ENCODE measurements around the gene RBM38. TPM values are rescaled to one million over a fixed set of nuclear protein-coding genes. Genes with fewer than 3 reads are reported as not detected.

RBM38 gene
- total RNA-seq, 1 experiment from 2014 or later: 261 TPM

DNA sequence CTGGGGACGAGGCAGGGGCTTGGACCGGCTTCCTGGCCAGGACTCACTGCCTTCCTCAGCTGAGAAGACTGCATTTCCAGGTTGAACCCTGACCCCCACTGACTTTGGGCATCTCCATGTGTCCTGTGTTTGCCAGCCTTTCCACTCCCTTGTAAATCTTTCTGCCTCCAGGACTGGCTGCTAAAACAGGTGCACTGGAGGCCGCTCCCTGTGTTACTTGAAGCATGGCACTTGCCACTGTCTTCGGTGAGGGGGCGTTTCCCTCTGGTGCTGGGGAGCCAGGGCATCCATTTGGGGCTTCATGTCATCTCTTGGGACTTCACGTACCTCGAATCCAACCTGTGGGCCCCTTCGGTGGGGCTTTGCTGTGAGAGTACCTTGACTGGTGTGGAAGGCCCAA is 6.7 kb upstream of the RBM38 start:
- Histone ChIP-seq H3K4me2 (ENCODE audit: low read depth, low read length, poor library complexity, severe bottlenecking) (no peak overlapping the region), H2AFZ (ENCODE audit: low read length) (no peak overlapping the region), H3K4me3 (ENCODE audit: low read length) (no peak overlapping the region), H3K9me2 (replicated peaks; ENCODE audit: insufficient read depth, low read length) (no peaks in the 10 kb centered on the region), H3K9ac (ENCODE audit: low read length) (no peak overlapping the region), H3K27me3 (ENCODE audit: low read length) (no peaks in the 10 kb centered on the region), H3K9me3 (ENCODE audit: low read length) (no peaks in the 10 kb centered on the region), H3K4me1 (ENCODE audit: low read length) (peaks cover 49% of the 10 kb centered on the region), H3K27ac (ENCODE audit: low read length) (0 out of 2 replicates have a peak overlapping the region, but pooled peaks have one; percentile 17), H3K36me3 (ENCODE audit: insufficient read depth, low read length) (peaks cover 13% of the 10 kb centered on the region), H3K79me2 (ENCODE audit: low read length) (peaks cover 12% of the 10 kb centered on the region; the same call in 1 of the 2 replicates), H4K20me1 (ENCODE audit: insufficient read depth, low read depth, low read length) (0 out of 2 replicates have a peak, but pooled peaks cover 3% of the 10 kb centered on the region)
- DNase-seq: no peak

DNA sequence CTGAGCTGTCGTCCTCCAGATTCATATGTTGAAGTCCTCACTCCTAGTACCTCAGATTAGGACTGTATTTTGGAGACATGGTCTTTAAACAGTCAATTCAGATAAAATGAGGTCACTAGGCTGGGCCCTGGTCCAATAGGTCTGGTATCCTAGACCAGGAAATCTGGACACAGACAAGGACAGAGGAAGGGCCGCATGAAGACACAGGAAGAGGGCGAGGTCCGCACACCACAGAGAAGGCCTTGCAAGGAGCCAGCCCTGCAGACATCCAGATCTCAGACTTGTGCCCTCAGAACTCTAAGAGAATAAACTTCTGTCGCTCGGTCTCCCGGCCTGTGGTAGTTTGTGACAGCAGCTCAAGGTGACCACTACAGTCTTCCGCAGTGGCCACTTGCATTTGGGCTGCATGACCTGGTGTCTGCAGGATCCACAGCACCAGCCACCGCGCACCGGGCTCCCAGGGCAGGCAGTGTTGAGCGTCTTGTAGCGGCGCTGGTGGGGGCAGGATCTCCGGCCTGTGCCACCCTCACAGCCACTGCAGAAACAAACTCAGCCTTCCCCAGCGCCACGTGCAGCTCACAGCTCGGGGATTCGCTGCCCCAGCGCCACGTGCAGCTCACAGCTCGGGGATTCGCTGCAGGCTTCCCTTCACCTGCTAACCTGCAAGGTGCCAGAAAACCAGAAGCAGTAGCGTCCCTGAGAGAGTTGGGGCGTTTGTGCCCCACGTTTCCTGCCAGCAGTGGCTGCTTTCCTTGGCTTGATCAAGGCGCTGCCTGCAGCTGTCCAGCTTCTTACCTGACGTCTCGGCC is 6.0 kb upstream of the RBM38 start:
- Histone ChIP-seq H3K4me2 (ENCODE audit: low read depth, low read length, poor library complexity, severe bottlenecking) (no peak overlapping the region), H3K4me3 (ENCODE audit: low read length) (no peak overlapping the region), H3K36me3 (ENCODE audit: insufficient read depth, low read length) (peaks cover 13% of the 10 kb centered on the region), H3K79me2 (ENCODE audit: low read length) (peaks cover 19% of the 10 kb centered on the region; the same call in 1 of the 2 replicates), H3K9ac (ENCODE audit: low read length) (no peak overlapping the region), H3K9me2 (replicated peaks; ENCODE audit: insufficient read depth, low read length) (no peaks in the 10 kb centered on the region), H3K27ac (ENCODE audit: low read length) (0 out of 2 replicates have a peak overlapping the region, but pooled peaks have one; percentile 17), H3K4me1 (ENCODE audit: low read length) (peaks cover 52% of the 10 kb centered on the region), H2AFZ (ENCODE audit: low read length) (no peak overlapping the region), H3K9me3 (ENCODE audit: low read length) (no peaks in the 10 kb centered on the region), H4K20me1 (ENCODE audit: insufficient read depth, low read depth, low read length) (0 out of 2 replicates have a peak, but pooled peaks cover 3% of the 10 kb centered on the region), H3K27me3 (ENCODE audit: low read length) (no peaks in the 10 kb centered on the region)
- no peak for DNase-seq

DNA sequence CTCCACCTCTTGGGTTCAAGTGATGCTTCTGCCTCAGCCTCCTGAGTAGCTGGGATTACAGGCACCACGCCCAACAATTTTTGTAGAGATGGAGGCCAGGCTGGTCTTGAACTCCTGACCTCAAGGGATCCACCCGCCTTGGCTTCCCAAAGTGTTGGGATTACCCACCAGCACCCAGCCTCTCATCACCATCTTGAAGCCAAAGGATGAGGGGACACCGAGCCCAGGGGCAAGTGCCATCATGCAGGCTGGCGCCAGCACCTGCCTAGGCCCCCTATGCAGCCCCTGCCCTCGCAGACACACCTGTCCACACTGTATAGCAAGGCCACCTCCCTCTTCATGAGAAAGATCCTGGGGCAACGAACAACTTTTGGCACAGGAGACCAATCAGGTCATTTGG is 5.3 kb upstream of the RBM38 start:
- peaks cover 58% of the 10 kb centered on the region for H3K4me1 ChIP-seq (ENCODE audit: low read length)
- H4K20me1 ChIP-seq (ENCODE audit: insufficient read depth, low read depth, low read length): 0 out of 2 replicates have a peak, but pooled peaks cover 3% of the 10 kb centered on the region
- H3K4me3 ChIP-seq (ENCODE audit: low read length): no peak overlapping the region
- peaks cover 19% of the 10 kb centered on the region; the same call in 1 of the 2 replicates for H3K79me2 ChIP-seq (ENCODE audit: low read length)
- no peak for DNase-seq
- no peak overlapping the region for H2AFZ ChIP-seq (ENCODE audit: low read length)
- no peaks in the 10 kb centered on the region for H3K27me3 ChIP-seq (ENCODE audit: low read length)
- peak overlapping the region; percentile 14; the same call in 1 of the 2 replicates for H3K27ac ChIP-seq (ENCODE audit: low read length)
- no peak overlapping the region for H3K4me2 ChIP-seq (ENCODE audit: low read depth, low read length, poor library complexity, severe bottlenecking)
- H3K9ac ChIP-seq (ENCODE audit: low read length): no peak overlapping the region
- H3K9me2 ChIP-seq (replicated peaks; ENCODE audit: insufficient read depth, low read length): no peaks in the 10 kb centered on the region
- no peaks in the 10 kb centered on the region for H3K9me3 ChIP-seq (ENCODE audit: low read length)
- peaks cover 13% of the 10 kb centered on the region for H3K36me3 ChIP-seq (ENCODE audit: insufficient read depth, low read length)

DNA sequence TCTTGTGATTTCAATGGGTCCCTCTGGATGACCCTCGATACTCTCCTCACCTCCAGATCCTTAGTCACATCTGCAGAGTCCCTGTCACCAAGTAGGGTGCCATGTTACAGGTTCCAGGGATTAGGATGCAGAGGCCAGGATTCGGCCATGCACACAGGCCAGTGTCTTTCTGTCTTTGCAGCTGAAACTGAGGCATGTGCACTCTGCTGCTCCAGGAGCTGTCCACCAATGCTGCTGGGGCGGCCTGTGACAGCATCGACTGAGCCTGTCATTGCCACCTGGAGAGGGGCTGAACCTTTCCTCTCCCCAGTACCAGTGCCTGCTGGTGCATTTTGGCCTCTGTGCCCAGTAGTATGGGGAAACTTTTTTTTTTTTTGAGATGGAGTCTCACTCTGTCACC is 4.4 kb upstream of the RBM38 start:
- Histone ChIP-seq H3K4me1 (ENCODE audit: low read length) (peaks cover 59% of the 10 kb centered on the region), H3K27me3 (ENCODE audit: low read length) (no peaks in the 10 kb centered on the region), H3K4me3 (ENCODE audit: low read length) (no peak overlapping the region), H4K20me1 (ENCODE audit: insufficient read depth, low read depth, low read length) (0 out of 2 replicates have a peak, but pooled peaks cover 3% of the 10 kb centered on the region), H2AFZ (ENCODE audit: low read length) (no peak overlapping the region), H3K9me2 (replicated peaks; ENCODE audit: insufficient read depth, low read length) (no peaks in the 10 kb centered on the region), H3K79me2 (ENCODE audit: low read length) (peaks cover 22% of the 10 kb centered on the region), H3K9me3 (ENCODE audit: low read length) (no peaks in the 10 kb centered on the region), H3K36me3 (ENCODE audit: insufficient read depth, low read length) (peaks cover 13% of the 10 kb centered on the region), H3K4me2 (ENCODE audit: low read depth, low read length, poor library complexity, severe bottlenecking) (no peak overlapping the region), H3K9ac (ENCODE audit: low read length) (no peak overlapping the region), H3K27ac (ENCODE audit: low read length) (peak overlapping the region; percentile 14; the same call in 1 of the 2 replicates)
- peak; percentile 40 for DNase-seq

DNA sequence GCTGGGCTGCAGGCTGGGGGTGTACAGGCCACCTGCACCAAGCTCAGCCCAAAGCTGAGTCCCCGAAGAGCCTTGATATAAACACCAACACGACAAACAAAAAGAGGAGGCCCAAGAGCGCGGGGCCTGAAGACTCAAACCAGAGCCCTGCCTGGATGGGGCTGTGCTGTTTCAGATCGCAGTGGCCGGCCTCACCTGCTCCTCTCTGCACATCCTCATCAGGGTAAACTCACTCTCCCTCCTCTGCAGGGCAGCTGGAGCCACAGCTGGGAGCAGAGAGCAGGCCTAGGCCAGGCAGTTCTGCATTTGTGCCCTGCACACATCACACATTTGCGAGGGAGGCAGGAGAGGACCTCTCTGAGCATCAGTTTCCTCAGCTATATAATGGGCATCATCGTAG is 3.7 kb upstream of the RBM38 start:
- Histone ChIP-seq H3K9me2 (replicated peaks; ENCODE audit: insufficient read depth, low read length) (no peaks in the 10 kb centered on the region), H3K9ac (ENCODE audit: low read length) (no peak overlapping the region), H3K27ac (ENCODE audit: low read length) (peak overlapping the region; percentile 100), H3K4me2 (ENCODE audit: low read depth, low read length, poor library complexity, severe bottlenecking) (no peak overlapping the region), H3K9me3 (ENCODE audit: low read length) (no peaks in the 10 kb centered on the region), H3K4me3 (ENCODE audit: low read length) (no peak overlapping the region), H3K4me1 (ENCODE audit: low read length) (peaks cover 52% of the 10 kb centered on the region), H4K20me1 (ENCODE audit: insufficient read depth, low read depth, low read length) (peaks cover 9% of the 10 kb centered on the region), H2AFZ (ENCODE audit: low read length) (no peak overlapping the region), H3K36me3 (ENCODE audit: insufficient read depth, low read length) (peaks cover 19% of the 10 kb centered on the region), H3K27me3 (ENCODE audit: low read length) (no peaks in the 10 kb centered on the region), H3K79me2 (ENCODE audit: low read length) (peaks cover 28% of the 10 kb centered on the region)
- DNase-seq: no peak

DNA sequence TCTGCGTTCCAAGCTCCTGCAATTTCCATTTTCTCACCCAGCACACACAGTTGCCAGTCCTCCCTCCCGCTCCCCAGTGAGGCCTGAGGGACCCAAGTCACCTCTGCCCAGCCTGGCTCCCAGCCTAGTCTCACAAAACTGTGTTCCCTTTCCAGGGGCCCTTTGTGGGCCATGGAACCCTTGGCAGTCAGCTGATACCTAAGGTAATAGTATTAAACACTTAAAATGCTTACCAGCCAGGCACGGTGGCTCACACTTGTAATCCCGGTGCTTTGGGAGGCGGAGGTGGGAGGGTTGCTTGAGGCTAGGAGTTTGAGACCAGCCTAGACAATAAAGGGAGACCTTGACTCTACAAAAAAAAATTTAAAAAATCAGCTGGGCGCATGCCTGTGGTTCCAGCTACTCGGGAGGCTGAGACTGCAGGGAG is 3.2 kb upstream of the RBM38 start:
- no peaks in the 10 kb centered on the region for H3K9me3 ChIP-seq (ENCODE audit: low read length)
- no peaks in the 10 kb centered on the region for H3K9me2 ChIP-seq (replicated peaks; ENCODE audit: insufficient read depth, low read length)
- H2AFZ ChIP-seq (ENCODE audit: low read length): no peak overlapping the region
- H4K20me1 ChIP-seq (ENCODE audit: insufficient read depth, low read depth, low read length): peaks cover 14% of the 10 kb centered on the region
- no peak overlapping the region for H3K4me2 ChIP-seq (ENCODE audit: low read depth, low read length, poor library complexity, severe bottlenecking)
- no peak for DNase-seq
- H3K27ac ChIP-seq (ENCODE audit: low read length): peak overlapping the region; percentile 100
- H3K27me3 ChIP-seq (ENCODE audit: low read length): no peaks in the 10 kb centered on the region
- H3K36me3 ChIP-seq (ENCODE audit: insufficient read depth, low read length): peaks cover 23% of the 10 kb centered on the region
- H3K4me3 ChIP-seq (ENCODE audit: low read length): no peak overlapping the region
- no peak overlapping the region for H3K9ac ChIP-seq (ENCODE audit: low read length)
- peaks cover 52% of the 10 kb centered on the region for H3K4me1 ChIP-seq (ENCODE audit: low read length)
- peaks cover 33% of the 10 kb centered on the region for H3K79me2 ChIP-seq (ENCODE audit: low read length)

DNA sequence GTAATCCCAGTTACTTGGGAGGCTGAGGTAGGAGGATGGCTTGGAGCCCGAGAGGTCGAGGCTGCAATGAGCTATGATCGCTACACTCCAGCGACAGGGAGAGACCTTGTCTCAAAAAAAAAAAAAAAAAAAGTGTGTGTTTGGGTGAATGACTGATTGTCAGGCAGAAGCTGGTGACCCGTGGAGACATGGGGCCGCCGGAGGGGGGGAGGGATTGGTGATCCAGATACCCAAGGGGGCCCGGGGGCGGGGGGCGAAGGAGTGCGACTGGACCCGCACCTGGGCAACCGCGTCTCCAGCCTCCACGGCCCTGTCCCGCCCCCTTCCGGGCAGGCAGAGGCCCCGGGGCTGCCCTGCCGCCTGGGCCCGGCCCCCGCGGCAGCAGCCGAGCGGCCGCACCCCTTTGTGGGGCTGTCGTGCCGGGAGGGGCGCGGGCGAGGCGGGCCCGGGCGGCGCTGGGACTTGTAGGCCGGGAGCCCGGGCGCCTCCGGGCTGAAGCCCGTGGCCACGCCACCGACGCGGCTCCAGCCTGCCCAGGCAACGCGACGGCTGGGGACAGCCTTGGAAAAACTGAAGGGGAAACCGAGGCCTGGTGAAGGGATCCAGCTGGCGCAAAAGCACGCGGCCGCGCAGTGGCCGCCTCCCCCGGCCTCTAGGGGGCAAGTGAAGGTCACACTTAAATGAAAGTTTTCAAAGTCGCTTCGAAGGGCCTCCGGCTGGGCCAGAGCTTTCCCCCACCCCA is 2.1 kb upstream of the RBM38 start:
- Histone ChIP-seq H3K27me3 (ENCODE audit: low read length) (no peaks in the 10 kb centered on the region), H3K9ac (ENCODE audit: low read length) (peak overlapping the region; percentile 100), H3K9me3 (ENCODE audit: low read length) (no peaks in the 10 kb centered on the region), H3K36me3 (ENCODE audit: insufficient read depth, low read length) (peaks cover 35% of the 10 kb centered on the region), H2AFZ (ENCODE audit: low read length) (no peak overlapping the region), H3K4me1 (ENCODE audit: low read length) (peaks cover 53% of the 10 kb centered on the region), H4K20me1 (ENCODE audit: insufficient read depth, low read depth, low read length) (peaks cover 25% of the 10 kb centered on the region), H3K4me3 (ENCODE audit: low read length) (peak overlapping the region; percentile 91), H3K4me2 (ENCODE audit: low read depth, low read length, poor library complexity, severe bottlenecking) (peak overlapping the region; percentile 100), H3K9me2 (replicated peaks; ENCODE audit: insufficient read depth, low read length) (no peaks in the 10 kb centered on the region), H3K27ac (ENCODE audit: low read length) (peak overlapping the region; percentile 100), H3K79me2 (ENCODE audit: low read length) (peaks cover 45% of the 10 kb centered on the region)
- DNase-seq: peak; percentile 92
